Small intestine (tissue), 7 donors: Measurements from ENCODE around the gene SBSN. TPM values are rescaled to one million over a fixed set of nuclear protein-coding genes. Genes with fewer than 3 reads are reported as not detected.

Experiments used
- DNase-seq, 2 donors: peaks; one replicate each; pipeline versions ENCODE4 v3.0.0 to v3.0.0-alpha.2; 2013
- FAIRE-seq: peaks from 2 replicates; lab custom pipeline; 2012; peaks lifted over from hg19 to GRCh38; lab: Jason Lieb, UNC
- H3K27ac ChIP-seq, 3 donors: one replicate each; pipeline ENCODE4 v1.5.1; 2013; ENCODE audit warnings: low read length in 2 of 3, mild to moderate bottlenecking in 2 of 3, control low read depth in 1 of 3, inconsistent platforms in 1 of 3, low read depth in 1 of 3, moderate library complexity in 1 of 3
- H3K27me3 ChIP-seq, 3 donors: one replicate each; pipeline ENCODE4 v1.6.1; 2013; ENCODE audit warnings: low read length in 3 of 3, inconsistent platforms in 1 of 3; ENCODE audit not compliant: control insufficient read depth in 3 of 3, insufficient read depth in 3 of 3
- H3K36me3 ChIP-seq, 3 donors: one replicate each; pipeline ENCODE4 v1.6.1; 2013; ENCODE audit warnings: low read length in 3 of 3, inconsistent platforms in 1 of 3, low read depth in 1 of 3, mild to moderate bottlenecking in 1 of 3, moderate library complexity in 1 of 3; ENCODE audit not compliant: control insufficient read depth in 3 of 3, insufficient read depth in 2 of 3
- H3K4me1 ChIP-seq, 3 donors: one replicate each; pipeline ENCODE4 v1.6.1; 2013; ENCODE audit warnings: low read length in 2 of 3, inconsistent platforms in 1 of 3, low read depth in 1 of 3, mild to moderate bottlenecking in 1 of 3, moderate library complexity in 1 of 3; ENCODE audit not compliant: control insufficient read depth in 3 of 3, insufficient read depth in 2 of 3
- H3K4me3 ChIP-seq, 3 donors: one replicate each; pipeline ENCODE4 v1.5.1; 2013; ENCODE audit warnings: low read length in 3 of 3, control low read depth in 1 of 3, inconsistent platforms in 1 of 3, low read depth in 1 of 3, mild to moderate bottlenecking in 1 of 3, moderate library complexity in 1 of 3
- H3K9me3 ChIP-seq, 2 donors: one replicate each; pipeline ENCODE4 v1.6.1; 2013; ENCODE audit warnings: low read depth in 1 of 2, low read length in 1 of 2; ENCODE audit not compliant: control insufficient read depth in 2 of 2, insufficient read depth in 1 of 2
- WGBS, 3 donors: extraction: QIAGEN DNeasy Blood & Tissue Kit; methylation state at CpG; one replicate each; pipeline ENCODE4 v1.1.7; 2013; 5-methylcytosine and 5-hydroxymethylcytosine counted together
- polyA plus RNA-seq, 4 donors: library from polyadenylated mRNA; stranded (reverse) in 3 of 4; unstranded in 1 of 4; fragments of 200-250 nt in 3 of 4; fragments of 120-200 nt in 1 of 4; gene quantifications; one replicate each; pipeline versions ENCODE4 v1.2.1 to v1.2.3, GENCODE V29; 2013
- donor health status: healthy with polysubstance abuse.
- donor health status: control.
- donor health status: control.
- donor health status: Bipolar disorder and iron deficiency.
- donor health status: healthy.

SBSN gene
- polyA plus RNA-seq, 4 donors = 0.07 to 1.8 (median 0.54) TPM; not detected in 1

DNA sequence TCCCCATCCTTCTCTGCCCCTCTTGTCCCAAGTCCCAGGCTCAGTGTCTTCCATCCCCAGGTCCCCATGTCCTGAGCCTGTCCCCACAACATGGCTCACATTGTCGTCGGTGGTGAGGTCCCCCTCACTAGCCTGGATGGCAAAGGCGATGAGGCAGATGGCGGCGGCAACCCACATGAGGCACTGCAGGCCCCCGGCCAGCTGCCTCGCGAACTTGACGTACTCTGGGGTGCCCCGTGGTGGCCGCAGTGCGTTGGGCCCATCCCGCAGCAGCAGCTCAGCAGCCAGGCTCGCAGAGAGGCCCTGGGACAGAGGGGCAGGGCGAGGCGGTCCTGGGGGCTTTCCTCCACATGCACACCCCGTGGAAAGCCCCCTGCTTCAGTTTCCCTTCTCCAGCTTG lies 34.2 kb upstream of the SBSN start:
- H3K9me3 ChIP-seq = no peaks in the 10 kb centered on the region
- no peaks in the 10 kb centered on the region for H3K4me1 ChIP-seq
- peaks cover 3 to 26% (median 11%) of the 10 kb centered on the region in 3 donors for H3K27me3 ChIP-seq
- DNase-seq (no peak), FAIRE-seq (no peak)
- 56 to 62% (median 61%) methylated on average over 16 to 17 of the region's 17 CpGs for WGBS, 3 donors
- H3K4me3 ChIP-seq = no peak overlapping the region
- H3K27ac ChIP-seq = no peak overlapping the region
- no peaks in the 10 kb centered on the region for H3K36me3 ChIP-seq

GRCh38 chr19:35561436-35561835 lies 33.3 kb upstream of the SBSN start:
- Histone ChIP-seq H3K4me3 (no peak overlapping the region), H3K36me3 (no peaks in the 10 kb centered on the region), H3K27ac (no peak overlapping the region), H3K9me3 (no peaks in the 10 kb centered on the region), H3K27me3 (peaks cover 3 to 30% (median 11%) of the 10 kb centered on the region in 3 donors), H3K4me1 (no peaks in the 10 kb centered on the region)
- no peak for DNase-seq
- 72 to 80% (median 78%) methylated on average over 6 of the region's 6 CpGs for WGBS, 3 donors
- no peak for FAIRE-seq

- Histone ChIP-seq H3K4me3 (no peak overlapping the region), H3K36me3 (no peaks in the 10 kb centered on the region), H3K4me1 (no peaks in the 10 kb centered on the region), H3K27me3 (peaks cover 3 to 35% (median 11%) of the 10 kb centered on the region in 3 donors), H3K27ac (no peak overlapping the region), H3K9me3 (no peaks in the 10 kb centered on the region)
- FAIRE-seq (no peak), DNase-seq (no peak)
- WGBS, 3 donors = 48 to 67% (median 54%) methylated on average over 6 of the region's 6 CpGs
Observed at GRCh38 chr19:35560677-35561076, 32.6 kb upstream of the SBSN start.

DNA sequence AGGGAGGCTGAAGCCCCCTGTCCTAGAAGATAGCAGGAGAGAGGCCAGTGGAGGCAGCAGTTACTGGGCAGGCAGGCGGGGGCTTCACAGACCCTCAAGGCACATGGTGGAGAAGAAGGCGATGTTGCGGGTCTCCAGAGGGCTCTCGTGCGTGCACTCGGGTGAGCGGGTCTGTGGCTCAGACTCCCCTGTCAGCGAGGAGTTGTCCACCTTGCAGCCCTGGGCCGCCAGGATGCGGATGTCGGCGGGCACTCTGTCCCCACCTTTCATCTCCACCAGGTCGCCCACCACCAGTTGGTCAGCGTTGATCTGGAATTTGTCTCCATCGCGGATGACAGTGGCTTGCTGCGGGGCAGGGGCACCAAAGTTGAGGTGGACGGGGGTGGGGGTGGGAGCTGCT lies 32.2 kb upstream of the SBSN start:
- no peak overlapping the region for H3K4me3 ChIP-seq
- no peaks in the 10 kb centered on the region for H3K4me1 ChIP-seq
- WGBS, 3 donors = 90 to 94% (median 90%) methylated on average over 18 of the region's 18 CpGs
- no peaks in the 10 kb centered on the region for H3K36me3 ChIP-seq
- DNase-seq (no peak), FAIRE-seq (no peak)
- H3K9me3 ChIP-seq = no peaks in the 10 kb centered on the region
- H3K27ac ChIP-seq = no peak overlapping the region
- H3K27me3 ChIP-seq = peaks cover 3 to 35% (median 11%) of the 10 kb centered on the region in 3 donors

DNA sequence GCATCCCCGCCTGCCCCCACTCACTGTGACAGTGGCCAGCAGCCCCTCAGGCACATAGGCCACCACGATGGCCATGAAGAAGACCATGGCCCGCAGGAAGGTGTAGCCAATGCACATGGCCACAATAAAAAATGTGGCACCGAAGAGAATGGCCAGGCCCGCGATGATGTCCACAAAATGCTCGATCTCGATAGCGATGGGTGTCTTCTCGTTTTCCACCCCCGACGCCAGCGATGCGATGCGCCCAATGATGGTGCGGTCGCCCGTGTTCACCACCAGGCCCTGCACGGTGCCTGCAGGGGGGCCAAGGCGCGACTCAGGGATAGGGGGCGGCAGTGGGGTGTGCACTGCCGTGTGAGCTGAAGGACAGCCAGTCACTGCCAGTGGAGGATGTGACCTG lies 31.7 kb upstream of the SBSN start:
- H3K4me1 ChIP-seq = no peaks in the 10 kb centered on the region
- no peak overlapping the region for H3K27ac ChIP-seq
- H3K4me3 ChIP-seq = no peak overlapping the region
- H3K9me3 ChIP-seq = no peaks in the 10 kb centered on the region
- H3K36me3 ChIP-seq = no peaks in the 10 kb centered on the region
- WGBS, 3 donors = 88 to 91% (median 88%) methylated on average over 23 of the region's 23 CpGs
- no peak for DNase-seq
- peaks cover 3 to 35% (median 11%) of the 10 kb centered on the region in 3 donors for H3K27me3 ChIP-seq
- no peak for FAIRE-seq

- peaks cover 3 to 35% (median 11%) of the 10 kb centered on the region in 3 donors for H3K27me3 ChIP-seq
- no peaks in the 10 kb centered on the region for H3K4me1 ChIP-seq
- no peak for FAIRE-seq
- no peaks in the 10 kb centered on the region for H3K9me3 ChIP-seq
- H3K36me3 ChIP-seq = no peaks in the 10 kb centered on the region
- DNase-seq = no peak
- no peak overlapping the region for H3K27ac ChIP-seq
- 46 to 57% (median 51%) methylated on average over 11 of the region's 11 CpGs for WGBS, 3 donors
- no peak overlapping the region for H3K4me3 ChIP-seq
Observed at GRCh38 chr19:35559281-35559659, 31.2 kb upstream of the SBSN start.

GRCh38 chr19:35558400-35559280 lies 30.5 kb upstream of the SBSN start:
- 31 to 41% (median 35%) methylated on average over 45 to 53 of the region's 53 CpGs for WGBS, 3 donors
- peak overlapping the region in 1 of 3 donors; percentile 24 for H3K4me3 ChIP-seq
- no peak for DNase-seq
- H3K9me3 ChIP-seq = no peaks in the 10 kb centered on the region
- FAIRE-seq = no peak
- peaks cover 3 to 35% (median 11%) of the 10 kb centered on the region in 3 donors for H3K27me3 ChIP-seq
- H3K36me3 ChIP-seq = no peaks in the 10 kb centered on the region
- no peaks in the 10 kb centered on the region for H3K4me1 ChIP-seq
- no peak overlapping the region for H3K27ac ChIP-seq

DNA sequence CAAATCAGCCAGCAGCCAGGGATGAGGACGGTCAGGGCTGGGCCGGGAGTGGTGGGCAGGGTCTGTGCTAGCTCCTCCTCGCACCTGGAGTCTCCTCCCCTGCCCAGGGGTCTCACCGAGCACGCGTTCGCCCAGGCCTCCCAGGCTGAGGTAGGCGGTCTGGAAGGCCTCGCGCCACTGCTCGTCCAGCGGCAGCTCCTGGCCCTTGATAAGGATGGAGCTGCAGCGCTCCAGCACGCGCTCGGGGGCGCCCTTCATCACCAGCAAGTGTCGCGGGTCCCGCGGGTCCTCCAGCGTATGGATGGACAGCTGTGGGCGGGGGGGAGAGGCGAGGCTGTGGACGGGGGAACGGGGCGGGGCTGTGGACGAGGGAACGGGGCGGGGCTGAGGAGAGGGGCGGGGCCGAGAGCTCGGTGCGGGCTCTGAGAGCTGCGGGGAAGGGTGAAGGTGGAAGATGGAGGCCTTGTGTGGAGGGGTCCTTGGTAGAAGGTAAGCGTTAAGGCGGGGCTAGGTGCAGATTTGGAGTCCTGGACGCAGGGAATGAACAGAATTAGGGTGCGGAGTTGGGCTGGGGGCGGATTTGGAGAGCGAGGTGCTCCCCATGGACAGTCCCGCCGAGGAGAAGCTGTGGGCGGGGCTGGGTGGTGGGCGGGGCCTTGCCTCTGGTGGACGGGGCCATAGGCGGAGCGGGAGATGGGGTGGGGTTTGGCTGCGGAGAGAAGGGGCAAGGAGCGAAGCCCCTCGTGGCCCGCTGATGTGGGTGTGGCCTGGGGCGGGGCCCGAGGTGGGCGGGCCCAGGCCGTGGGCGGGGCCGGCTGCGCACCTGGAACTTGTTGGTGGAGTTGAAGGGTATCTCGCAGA lies 29.7 kb upstream of the SBSN start:
- no peak for FAIRE-seq
- Histone ChIP-seq H3K4me1 (no peaks in the 10 kb centered on the region), H3K4me3 (peak overlapping the region in 1 of 3 donors; percentile 24), H3K27ac (no peak overlapping the region), H3K9me3 (no peaks in the 10 kb centered on the region), H3K27me3 (peaks cover 3 to 35% (median 11%) of the 10 kb centered on the region in 3 donors), H3K36me3 (no peaks in the 10 kb centered on the region)
- 5 to 9% (median 8%) methylated on average over 36 to 60 of the region's 60 CpGs for WGBS, 3 donors
- DNase-seq = peak; percentile 31 to 65
